ENCODE results near the gene KRT23. TPM values are rescaled to one million over a fixed set of nuclear protein-coding genes. Genes with fewer than 3 reads are reported as not detected.
A peak's percentile ranks its signal among the peaks of the same experiment; 100 is the strongest.

The KRT23 gene
- total RNA-seq, 1 donor: 1.7 TPM

DNA sequence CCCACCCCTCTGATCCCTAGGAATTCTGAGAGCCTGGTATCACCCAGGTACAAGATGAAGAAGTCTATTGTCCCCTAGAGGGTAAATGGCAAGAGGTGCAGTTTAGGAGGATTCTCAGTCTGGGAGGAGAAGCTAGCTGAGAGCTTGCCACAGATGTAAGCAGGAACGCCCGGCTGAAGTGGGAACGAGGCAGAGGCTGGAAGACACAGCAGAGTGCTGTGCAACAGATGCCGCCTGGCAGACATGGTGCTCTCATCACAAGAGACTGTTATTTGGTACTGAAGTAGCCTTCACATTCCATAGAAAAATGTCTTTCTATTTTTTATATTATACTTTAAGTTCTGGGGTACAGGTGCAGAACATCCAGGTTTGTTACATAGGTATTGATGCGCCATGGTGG, 32.1 kb downstream of the KRT23 start:
- no peak for DNase-seq (ENCODE audit: low read depth)
- TF ChIP-seq CTCF (IDR thresholded peaks at IDR 0.05; ENCODE audit: insufficient read depth, low read depth, low read length): no peak

GRCh38 chr17:40903129-40903847, 34.2 kb downstream of the KRT23 start:
- no peak overlapping the region for H3K4me3 ChIP-seq (ENCODE audit: low read depth, low read length)
- DNase-seq (ENCODE audit: low read depth): peak; percentile 53
- TF ChIP-seq CTCF (IDR thresholded peaks at IDR 0.05; ENCODE audit: insufficient read depth, low read depth, low read length): no peak

More for the DNA sequence above, 32.1 kb downstream of the KRT23 start:
- no peak overlapping the region for H3K4me3 ChIP-seq (ENCODE audit: low read depth, low read length)

- TF ChIP-seq CTCF (IDR thresholded peaks at IDR 0.05; ENCODE audit: insufficient read depth, low read depth, low read length): no peak
- DNase-seq (ENCODE audit: low read depth): no peak
- no peak overlapping the region for H3K4me3 ChIP-seq (ENCODE audit: low read depth, low read length)
These were observed 34.9 kb downstream of the KRT23 start for GRCh38 chr17:40902498-40902897.

DNA sequence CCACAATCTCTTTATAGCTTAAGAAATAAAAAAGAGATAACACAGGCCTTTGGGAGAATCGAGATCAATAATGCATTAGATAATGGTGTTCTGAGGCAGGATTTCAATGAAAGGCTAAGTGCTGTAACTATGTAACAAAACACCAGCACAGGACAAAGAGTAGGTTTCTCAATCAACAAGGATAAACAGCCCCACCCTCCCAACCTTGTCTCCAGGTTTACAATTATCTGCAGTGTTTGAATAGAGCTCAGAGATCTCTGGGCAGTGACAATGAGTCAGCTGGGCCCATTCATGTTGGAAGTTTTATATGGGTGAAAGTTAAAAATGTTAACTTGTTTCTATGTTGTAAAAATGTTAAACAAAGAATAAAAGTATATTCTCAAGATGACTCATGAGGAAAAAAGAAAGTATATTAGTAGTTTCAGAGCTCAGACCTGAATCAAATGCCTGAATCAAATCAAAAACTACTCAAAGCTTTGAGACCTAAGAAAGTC, 35.4 kb downstream of the KRT23 start:
- no peak for TF ChIP-seq CTCF (IDR thresholded peaks at IDR 0.05; ENCODE audit: insufficient read depth, low read depth, low read length)
- H3K4me3 ChIP-seq (ENCODE audit: low read depth, low read length): no peak overlapping the region
- peak; percentile 60 for DNase-seq (ENCODE audit: low read depth)

DNA sequence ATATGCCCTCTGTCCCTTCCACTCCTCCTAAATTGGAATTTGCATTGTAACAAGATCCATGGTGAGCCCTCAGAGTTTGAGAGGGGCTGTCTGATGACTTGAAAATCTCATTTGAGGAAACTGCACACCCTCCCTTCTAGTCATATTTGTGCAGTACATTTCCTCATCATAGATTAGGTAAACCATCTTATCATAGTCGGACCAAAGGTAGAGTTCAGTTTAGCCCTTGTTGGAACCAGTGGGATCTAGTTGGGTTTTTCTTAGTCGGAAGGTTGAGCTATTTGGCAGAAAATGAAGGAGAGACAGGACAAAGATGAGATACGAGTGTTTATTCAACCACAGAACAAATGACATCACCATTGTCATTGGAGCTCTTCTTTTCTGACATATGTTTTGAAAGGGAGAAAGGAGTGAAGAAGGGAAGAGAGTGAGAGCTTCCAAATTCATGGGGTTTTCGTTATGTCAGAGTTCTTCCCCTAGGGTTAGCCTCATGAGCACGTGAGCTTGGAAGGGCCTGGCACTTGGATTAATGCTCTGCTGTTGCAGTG, 36.6 kb downstream of the KRT23 start:
- TF ChIP-seq CTCF (IDR thresholded peaks at IDR 0.05; ENCODE audit: insufficient read depth, low read depth, low read length): no peak
- H3K4me3 ChIP-seq (ENCODE audit: low read depth, low read length): no peak overlapping the region

GRCh38 chr17:40896916-40897455, 40.5 kb downstream of the KRT23 start:
- DNase-seq (ENCODE audit: low read depth): no peak
- H3K4me3 ChIP-seq (ENCODE audit: low read depth, low read length): no peak overlapping the region
- no peak for TF ChIP-seq CTCF (IDR thresholded peaks at IDR 0.05; ENCODE audit: insufficient read depth, low read depth, low read length)

More for the DNA sequence above, 36.6 kb downstream of the KRT23 start:
- DNase-seq (ENCODE audit: low read depth): no peak

Measured in fibroblast of villous mesenchyme (primary cell).